Stimulated activated CD4-positive, alpha-beta T cell treated with anti-CD3 and anti-CD28 coated beads, TNF-alpha, amount 100 ng/mL, for 48 hours (primary cell): ENCODE measurements around the gene CDKN2B-AS1.

Source experiments
- DNase-seq, 3 donors: peaks; one replicate each; pipeline ENCODE4 v3.0.0-alpha.2; 2020; ENCODE audit warnings: low read depth in 3 of 3

CDKN2B-AS1 gene

GRCh38 chr9:22117511-22118384 lies 123.2 kb downstream of the CDKN2B-AS1 start:
- no peak for DNase-seq

- no peak for DNase-seq
These were observed 124.4 kb downstream of the CDKN2B-AS1 start for GRCh38 chr9:22118810-22119521.

- no peak for DNase-seq
These were observed 125.0 kb downstream of the CDKN2B-AS1 start for GRCh38 chr9:22119522-22120158.

GRCh38 chr9:22120159-22120549 lies 125.6 kb downstream of the CDKN2B-AS1 start:
- DNase-seq: no peak

GRCh38 chr9:22120595-22120994 lies 126.0 kb downstream of the CDKN2B-AS1 start:
- no peak for DNase-seq

GRCh38 chr9:22124263-22125011 lies 129.8 kb downstream of the CDKN2B-AS1 start:
- DNase-seq: no peak

GRCh38 chr9:22129133-22129532 lies 134.5 kb downstream of the CDKN2B-AS1 start:
- no peak for DNase-seq

GRCh38 chr9:22129633-22130032 lies 135.0 kb downstream of the CDKN2B-AS1 start:
- no peak for DNase-seq

- no peak for DNase-seq
These were observed 137.2 kb downstream of the CDKN2B-AS1 start for GRCh38 chr9:22131817-22132216.

- DNase-seq: no peak
These were observed 139.8 kb downstream of the CDKN2B-AS1 start for GRCh38 chr9:22134390-22134789.

GRCh38 chr9:22136461-22137096 lies 142.0 kb downstream of the CDKN2B-AS1 start:
- no peak for DNase-seq

- no peak for DNase-seq
These were observed 144.5 kb downstream of the CDKN2B-AS1 start for GRCh38 chr9:22138956-22139660.

GRCh38 chr9:22141908-22142307 lies 147.3 kb downstream of the CDKN2B-AS1 start:
- no peak for DNase-seq

GRCh38 chr9:22142671-22143070 lies 148.1 kb downstream of the CDKN2B-AS1 start:
- DNase-seq: no peak

- no peak for DNase-seq
These were observed 149.4 kb downstream of the CDKN2B-AS1 start for GRCh38 chr9:22143799-22144625.

- DNase-seq: no peak
These were observed 152.0 kb downstream of the CDKN2B-AS1 start for GRCh38 chr9:22146604-22147003.

- DNase-seq: peak in 1 of 3 donors; percentile 8
These were observed 153.4 kb downstream of the CDKN2B-AS1 start for GRCh38 chr9:22147813-22148527.

- DNase-seq: no peak
These were observed 153.9 kb downstream of the CDKN2B-AS1 start for GRCh38 chr9:22148528-22148875.
